Cardiac muscle cell (in vitro differentiated cells and primary cell): ENCODE data around the gene ZNF670. TPM values are rescaled to one million over a fixed set of nuclear protein-coding genes. Genes with fewer than 3 reads are reported as not detected.
"Not testable (repeated sequence)": the region's sequence is repeated elsewhere in the genome, so short reads cannot be mapped to it uniquely, and the experiment has no call there.

Experiments used
- DNase-seq, 2 donors: peaks; one replicate each; pipeline versions ENCODE4 v3.0.0 to v3.0.0-alpha.2; 2010 to 2017; ENCODE audit warnings: low read depth in 1 of 2, low spot score in 1 of 2
- H3K27ac ChIP-seq: fragments of 200-600 bp; sonication (generic); 2 replicates; pipeline ENCODE4 v1.5.1; 2016
- H3K27me3 ChIP-seq: fragments of 200-600 bp; sonication (generic); 2 replicates; pipeline ENCODE4 v1.6.0; 2016; ENCODE audit warnings: control low read depth
- H3K36me3 ChIP-seq: fragments of 200-600 bp; sonication (generic); 2 replicates; pipeline ENCODE4 v1.5.1; 2016; ENCODE audit warnings: control low read depth
- H3K4me1 ChIP-seq: fragments of 200-600 bp; sonication (generic); 2 replicates; pipeline ENCODE4 v1.8.1; 2017; ENCODE audit warnings: low read depth, mild to moderate bottlenecking, mixed run types
- H3K4me3 ChIP-seq: fragments of 200-600 bp; sonication (generic); 2 replicates; pipeline ENCODE4 v1.5.1; 2016; ENCODE audit warnings: mild to moderate bottlenecking
- H3K9me3 ChIP-seq: fragments of 200-600 bp; sonication (generic); 2 replicates; pipeline ENCODE4 v1.5.1; 2017; ENCODE audit warnings: low read depth, mild to moderate bottlenecking, control low read depth
- CTCF ChIP-seq: IDR thresholded peaks from 2 replicates; pipeline ENCODE4 v1.5.1; 2012; ENCODE audit warnings: low read depth, mild to moderate bottlenecking, low read length
- polyA plus RNA-seq: library from polyadenylated mRNA; unstranded; fragments of >200 nt; fragmentation: Nextera tagmentation; extraction: Ambion mirVana; gene quantifications from 2 replicates; pipeline ENCODE4 v1.2.1, GENCODE V29; 2016
- total RNA-seq: library from RNA; depleted of rRNA; stranded (reverse); fragments of >200 nt; gene quantifications from 2 replicates; pipeline ENCODE4 v1.2.3, GENCODE V29; 2016

The ZNF670 gene
- total and polyA plus RNA-seq, 2 experiments from 2014 or later, result 1.3 to 1.4 TPM

GRCh38 chr1:247037511-247038320 is 40.9 kb downstream of the ZNF670 start:
- no peak for TF ChIP-seq CTCF
- Histone ChIP-seq H3K36me3 (peaks cover 7% of the 10 kb centered on the region), H3K4me3 (no peak overlapping the region), H3K4me1 (no peaks in the 10 kb centered on the region), H3K9me3 (peaks cover 4% of the 10 kb centered on the region), H3K27ac (no peak overlapping the region), H3K27me3 (no peaks in the 10 kb centered on the region)
- DNase-seq, result no peak

GRCh38 chr1:247032306-247032705 is 46.3 kb downstream of the ZNF670 start:
- H3K4me1 ChIP-seq, H3K27me3 ChIP-seq, H3K4me3 ChIP-seq, H3K36me3 ChIP-seq, H3K9me3 ChIP-seq, DNase-seq, H3K27ac ChIP-seq: not testable (repeated sequence)

Other genes starting within 250 kb of the ZNF670 start
- gene AHCTF1, start 146.9 kb downstream of the ZNF670 start, total RNA-seq, result 11.0 and 19.1 TPM in 2 replicates
- 6.3 and 12.9 TPM in 2 replicates for gene AHCTF1, start 146.9 kb downstream of the ZNF670 start, polyA plus RNA-seq
- 1.1 and 4.3 TPM in 2 replicates for gene ZNF695, start 70.8 kb downstream of the ZNF670 start, total RNA-seq
- gene ZNF695, start 70.8 kb downstream of the ZNF670 start, polyA plus RNA-seq, result 2.0 and 3.7 TPM in 2 replicates
- 14.6 and 23.2 TPM in 2 replicates for gene ZNF669, start 25.5 kb upstream of the ZNF670 start, total RNA-seq
- 4.4 and 5.0 TPM in 2 replicates for gene ZNF669, start 25.5 kb upstream of the ZNF670 start, polyA plus RNA-seq
- gene ZNF124, start 93.2 kb upstream of the ZNF670 start, total RNA-seq, result 52.6 and 53.9 TPM in 2 replicates
- 8.0 and 8.2 TPM in 2 replicates for gene ZNF124, start 93.2 kb upstream of the ZNF670 start, polyA plus RNA-seq
- gene VN1R5, start 177.3 kb upstream of the ZNF670 start, total RNA-seq, result not detected in 2 replicates
- not detected in 2 replicates for gene VN1R5, start 177.3 kb upstream of the ZNF670 start, polyA plus RNA-seq